ENCODE data around the gene BANF2. TPM values are rescaled to one million over a fixed set of nuclear protein-coding genes. Genes with fewer than 3 reads are reported as not detected.
"Not testable (repeated sequence)": the region's sequence is repeated elsewhere in the genome, so short reads cannot be mapped to it uniquely, and the experiment has no call there.

Gene BANF2
- total and polyA plus RNA-seq, 12 donors: not detected

GRCh38 chr20:17706632-17707031 lies 6.9 kb downstream of the BANF2 start:
- Histone ChIP-seq H3K36me3 (no peaks in the 10 kb centered on the region), H3K27me3 (no peaks in the 10 kb centered on the region), H3K4me1 (peaks cover 0 to 15% (median 5%) of the 10 kb centered on the region in 9 donors), H3K4me3 (no peak overlapping the region), H3K27ac (no peak overlapping the region), H3K9me3 (no peaks in the 10 kb centered on the region)
- intact Hi-C loops (cut with DNase I): no loop called here
- TF ChIP-seq CTCF (IDR thresholded peaks at IDR 0.05): no peak
- DNase-seq (no peak), ATAC-seq (no peak)
- 61 to 95% methylated on average over 3 of the region's 3 CpGs for WGBS, 2 donors

- H3K9me3 ChIP-seq; DNase-seq; H3K27ac ChIP-seq; H3K27me3 ChIP-seq; H3K4me3 ChIP-seq; ATAC-seq; H3K36me3 ChIP-seq; intact Hi-C loops (cut with DNase I): not testable (repeated sequence)
- 90 to 95% methylated on average over 3 of the region's 3 CpGs for WGBS, 2 donors
- peaks cover 0 to 15% (median 5%) of the 10 kb centered on the region in 9 donors for H3K4me1 ChIP-seq
Measured at GRCh38 chr20:17707951-17708350, 8.2 kb downstream of the BANF2 start.

- no peaks in the 10 kb centered on the region for H3K36me3 ChIP-seq
- no peak overlapping the region for H3K4me3 ChIP-seq
- intact Hi-C loops (cut with DNase I): no loop called here
- peaks cover 0 to 15% (median 5%) of the 10 kb centered on the region in 9 donors for H3K4me1 ChIP-seq
- H3K9me3 ChIP-seq: no peaks in the 10 kb centered on the region
- no peaks in the 10 kb centered on the region for H3K27me3 ChIP-seq
- TF ChIP-seq CTCF (IDR thresholded peaks at IDR 0.05): no peak
- H3K27ac ChIP-seq: no peak overlapping the region
- 93 to 97% methylated on average over 7 of the region's 7 CpGs for WGBS, 2 donors
- DNase-seq: no peak
- no peak for ATAC-seq
Measured at GRCh38 chr20:17708675-17709360, 9.1 kb downstream of the BANF2 start.

GRCh38 chr20:17709361-17710293 lies 9.9 kb downstream of the BANF2 start:
- 85 to 95% methylated on average over 12 of the region's 12 CpGs for WGBS, 2 donors
- intact Hi-C loops (cut with DNase I): no loop called here
- Histone ChIP-seq H3K9me3 (no peaks in the 10 kb centered on the region), H3K4me1 (peaks cover 0 to 21% (median 6%) of the 10 kb centered on the region in 9 donors), H3K27me3 (no peaks in the 10 kb centered on the region), H3K27ac (no peak overlapping the region), H3K4me3 (no peak overlapping the region), H3K36me3 (no peaks in the 10 kb centered on the region)
- DNase-seq (no peak), ATAC-seq (peak in 1 of 8 donors; percentile 27)
- no peak for TF ChIP-seq CTCF (IDR thresholded peaks at IDR 0.05)
